GM18520 (cell line): ENCODE results near the gene AKT1.
"Not testable (repeated sequence)": the region's sequence is repeated elsewhere in the genome, so short reads cannot be mapped to it uniquely, and the experiment has no call there.

ENCODE experiments used
- ATAC-seq: cut with Tn5 transposase; IDR thresholded peaks from one replicate; pipeline ENCODE4 v1.9.1; 2021; ENCODE audit not compliant: unreplicated experiment

The AKT1 gene

GRCh38 chr14:104819361-104819781, 23.8 kb upstream of the AKT1 start:
- ATAC-seq, result no peak

GRCh38 chr14:104818714-104819161, 23.2 kb upstream of the AKT1 start:
- ATAC-seq, result no peak

GRCh38 chr14:104817930-104818713, 22.6 kb upstream of the AKT1 start:
- ATAC-seq, result no peak

GRCh38 chr14:104816616-104816884, 21.0 kb upstream of the AKT1 start:
- no peak for ATAC-seq

GRCh38 chr14:104814701-104815100, 19.2 kb upstream of the AKT1 start:
- not testable (repeated sequence) for ATAC-seq

- ATAC-seq, result no peak
Measured at GRCh38 chr14:104813286-104813685, 17.7 kb upstream of the AKT1 start.

- no peak for ATAC-seq
Measured at GRCh38 chr14:104810316-104810715, 14.8 kb upstream of the AKT1 start.

- no peak for ATAC-seq
Measured at GRCh38 chr14:104808456-104808855, 12.9 kb upstream of the AKT1 start.

- no peak for ATAC-seq
Measured at GRCh38 chr14:104806625-104807465, 11.3 kb upstream of the AKT1 start.

- no peak for ATAC-seq
Measured at GRCh38 chr14:104805941-104806624, 10.5 kb upstream of the AKT1 start.

GRCh38 chr14:104805326-104805678, 9.8 kb upstream of the AKT1 start:
- ATAC-seq, result no peak

GRCh38 chr14:104804481-104805325, 9.2 kb upstream of the AKT1 start:
- no peak for ATAC-seq

GRCh38 chr14:104803912-104804410, 8.4 kb upstream of the AKT1 start:
- ATAC-seq, result no peak

- no peak for ATAC-seq
Measured at GRCh38 chr14:104803280-104803911, 7.8 kb upstream of the AKT1 start.

GRCh38 chr14:104802394-104803184, 7.0 kb upstream of the AKT1 start:
- ATAC-seq, result no peak

GRCh38 chr14:104801520-104802393, 6.2 kb upstream of the AKT1 start:
- ATAC-seq, result no peak

GRCh38 chr14:104800771-104801519, 5.4 kb upstream of the AKT1 start, which contains the start of gene ZBTB42:
ZBTB42 (plus strand) TSS chr14:104801101; CDS start chr14:104801198, 97 bp downstream.
- peak; percentile 26 for ATAC-seq
